Naive B cell (primary cell): ENCODE results near the gene PNMA8B. TPM values are rescaled to one million over a fixed set of nuclear protein-coding genes. Genes with fewer than 3 reads are reported as not detected.
A peak's percentile ranks its signal among the peaks of the same experiment; 100 is the strongest.

Experiments
- ATAC-seq, 2 donors: fragments of 150-1000 bp; cut with Tn5 transposase; 2 replicates each; pipeline ENCODE4 v1.10.0; 2021; ENCODE audit warnings: low read depth in 2 of 2, mild to moderate bottlenecking in 2 of 2, moderate library complexity in 2 of 2
- DNase-seq: peaks from one replicate; pipeline ENCODE4 v3.0.0; 2022
- H3K27ac Mint-ChIP-seq, 6 donors: one replicate each; pipeline ENCODE4 v1.8.0; 2020 to 2022; ENCODE audit warnings: mild to moderate bottlenecking in 6 of 6, mixed read lengths in 6 of 6, moderate library complexity in 5 of 6, inconsistent platforms in 2 of 6
- H3K27me3 Mint-ChIP-seq, 3 donors: one replicate each; pipeline ENCODE4 v1.8.0; 2021 to 2022; ENCODE audit warnings: mixed read lengths in 3 of 3, mild to moderate bottlenecking in 1 of 3
- H3K36me3 Mint-ChIP-seq, 2 donors: one replicate each; pipeline ENCODE4 v1.8.0; 2020 to 2022; ENCODE audit warnings: mixed read lengths in 2 of 2, inconsistent platforms in 1 of 2, mild to moderate bottlenecking in 1 of 2
- H3K4me1 Mint-ChIP-seq, 3 donors: one replicate each; pipeline ENCODE4 v1.8.0; 2020 to 2022; ENCODE audit warnings: mixed read lengths in 3 of 3, inconsistent platforms in 1 of 3, mild to moderate bottlenecking in 1 of 3, moderate library complexity in 1 of 3
- H3K4me3 Mint-ChIP-seq, 8 donors: one replicate each; pipeline ENCODE4 v1.8.0; 2020 to 2022; ENCODE audit warnings: mild to moderate bottlenecking in 8 of 8, mixed read lengths in 8 of 8, moderate library complexity in 8 of 8, inconsistent platforms in 2 of 8
- H3K9me3 Mint-ChIP-seq, 7 donors: one replicate each; pipeline ENCODE4 v1.8.0; 2020 to 2022; ENCODE audit warnings: mixed read lengths in 7 of 7, mild to moderate bottlenecking in 5 of 7, inconsistent platforms in 2 of 7, moderate library complexity in 1 of 7
- polyA plus RNA-seq, 6 donors: library from polyadenylated mRNA; unstranded; fragments of 300-500 nt; fragmentation: Illumina TruSeq; gene quantifications; one replicate each; pipeline ENCODE4 v1.2.3, GENCODE V29; 2021; ENCODE audit warnings: low read depth in 6 of 6

Gene PNMA8B
- polyA plus RNA-seq, 6 donors from 2014 or later = 0.05 to 1.3 (median 0.12) TPM; not detected in 2

DNA sequence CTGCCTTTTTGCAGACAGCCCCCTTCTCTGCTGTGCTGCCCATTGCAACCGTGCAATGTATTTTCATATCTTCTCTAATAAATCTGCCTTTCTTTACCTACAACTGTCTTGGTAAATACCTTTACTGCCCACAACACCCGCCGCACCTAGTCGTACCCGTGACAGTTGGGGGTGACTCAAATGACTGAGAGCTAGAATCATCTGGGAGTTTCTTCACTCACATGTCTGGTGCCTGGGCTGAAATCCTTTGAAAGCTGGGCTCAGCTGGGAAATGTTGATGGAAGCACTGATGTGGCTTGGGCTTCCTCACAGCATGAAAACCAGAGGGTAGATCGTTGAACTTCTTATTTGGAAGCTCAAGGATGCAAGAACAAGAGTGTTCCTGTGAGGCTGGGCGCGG lies 21.5 kb downstream of the PNMA8B start:
- Mint-ChIP-seq H3K4me1 (peaks cover 0 to 2% (median 0%) of the 10 kb centered on the region in 3 donors), H3K9me3 (peaks cover 0 to 4% (median 0%) of the 10 kb centered on the region in 7 donors), H3K4me3 (no peak overlapping the region), H3K27me3 (peaks cover 25 to 66% (median 41%) of the 10 kb centered on the region in 3 donors), H3K36me3 (peaks cover 0 to 7% of the 10 kb centered on the region in 2 donors), H3K27ac (no peak overlapping the region)
- ATAC-seq (no peak), DNase-seq (no peak)

DNA sequence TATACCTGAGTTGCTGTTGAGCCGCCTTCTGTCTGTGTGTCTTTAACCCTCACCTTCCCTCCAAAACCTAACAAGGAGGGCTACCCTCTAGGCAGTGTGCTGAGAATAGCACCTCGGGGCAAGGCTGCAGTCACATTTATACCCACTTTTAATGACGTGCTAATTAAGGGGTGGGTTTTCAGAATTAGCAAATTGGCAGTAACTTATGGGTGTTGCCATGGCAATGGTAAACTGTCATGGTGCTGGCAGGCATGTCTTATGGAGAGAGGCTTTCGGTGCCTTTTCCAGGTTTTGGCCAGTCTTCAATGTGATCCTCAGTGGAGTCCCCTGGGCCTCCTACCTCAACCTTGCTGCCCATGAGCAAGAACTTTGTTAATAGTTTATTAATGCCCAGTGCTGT lies 23.1 kb downstream of the PNMA8B start:
- H3K27me3 Mint-ChIP-seq = peaks cover 21 to 58% (median 48%) of the 10 kb centered on the region in 3 donors
- peaks cover 0 to 7% of the 10 kb centered on the region in 2 donors for H3K36me3 Mint-ChIP-seq
- no peak overlapping the region for H3K27ac Mint-ChIP-seq
- DNase-seq (no peak), ATAC-seq (no peak)
- H3K4me3 Mint-ChIP-seq = peak overlapping the region in 2 of 8 donors; percentile 5 to 40
- H3K4me1 Mint-ChIP-seq = no peaks in the 10 kb centered on the region
- peaks cover 0 to 4% (median 0%) of the 10 kb centered on the region in 7 donors for H3K9me3 Mint-ChIP-seq

DNA sequence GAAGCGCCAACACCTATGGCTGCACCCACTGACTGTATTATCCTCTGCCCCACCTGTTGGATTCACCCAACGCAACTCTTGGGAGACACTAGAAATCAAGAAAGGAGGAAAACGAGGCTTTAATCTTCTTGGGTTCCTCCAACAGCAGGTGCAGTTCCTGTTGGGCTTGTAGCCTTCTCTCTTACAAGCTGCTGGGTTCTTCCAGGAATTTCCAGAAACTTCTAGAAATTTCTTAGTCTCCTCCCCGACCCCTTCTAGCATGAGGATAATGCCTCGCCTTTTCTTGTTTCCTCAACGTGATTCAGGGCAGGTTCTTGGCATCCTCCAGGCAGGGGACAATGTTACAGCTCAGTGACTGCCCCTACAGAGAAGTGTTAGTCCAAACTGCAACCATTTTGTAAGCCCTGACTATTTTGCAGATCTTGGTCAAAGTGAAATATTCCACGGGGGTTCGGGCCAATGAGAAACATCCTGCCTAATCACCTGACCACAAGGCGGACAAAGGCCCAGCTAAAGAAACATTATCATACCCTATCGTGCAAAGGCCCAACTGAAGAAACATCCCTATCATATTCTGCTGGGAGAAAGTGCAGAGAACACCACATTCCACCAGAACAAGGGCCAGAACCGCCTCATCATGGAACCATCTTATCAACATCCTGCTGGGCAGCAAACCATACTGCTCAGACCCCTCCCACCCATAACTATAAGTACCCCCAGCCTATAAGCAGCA lies 23.7 kb downstream of the PNMA8B start:
- Mint-ChIP-seq H3K27ac (no peak overlapping the region), H3K36me3 (peaks cover 0 to 7% of the 10 kb centered on the region in 2 donors), H3K9me3 (peaks cover 0 to 4% (median 0%) of the 10 kb centered on the region in 7 donors), H3K27me3 (peaks cover 22 to 54% (median 48%) of the 10 kb centered on the region in 3 donors), H3K4me3 (peak overlapping the region in 2 of 8 donors; percentile 5 to 40), H3K4me1 (no peaks in the 10 kb centered on the region)
- DNase-seq (no peak), ATAC-seq (no peak)

DNA sequence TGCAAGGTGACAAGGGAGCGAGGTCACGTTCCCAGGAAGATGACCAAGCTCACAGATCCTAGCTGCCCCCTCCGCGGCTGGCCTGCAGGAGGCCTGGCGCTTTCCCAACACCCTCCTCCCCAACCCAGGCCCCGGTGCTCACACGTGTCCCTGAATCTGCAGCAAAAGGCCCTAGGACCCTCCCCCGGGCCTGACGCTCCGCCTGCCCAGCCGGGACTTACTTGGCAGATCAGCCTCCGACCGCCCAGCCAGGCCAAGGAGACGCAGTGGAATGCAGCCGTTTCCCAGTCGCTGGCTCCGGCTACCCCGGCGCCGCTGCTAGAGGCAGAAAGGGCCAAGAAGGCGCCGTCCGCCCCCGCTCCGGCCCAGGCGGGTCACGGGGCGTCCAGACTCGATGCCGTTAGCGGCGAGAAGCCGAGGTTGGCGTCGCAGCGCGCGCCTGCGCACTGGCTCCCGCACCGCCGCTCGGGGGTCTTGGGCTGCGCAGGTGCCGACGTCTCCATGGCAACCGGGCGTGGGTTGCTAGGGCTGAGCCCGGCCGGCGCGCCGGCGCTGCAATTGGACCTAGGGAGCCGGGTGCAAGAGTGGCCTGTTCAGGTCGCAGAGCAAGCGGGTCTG lies 24.4 kb downstream of the PNMA8B start, which contains the start of gene PNMA8A:
Gene PNMA8A (minus strand): TSS at position 448 of the 618 bp plus-strand sequence. CDS start 528 bp downstream, outside the sequence.
- peaks cover 30 to 53% (median 48%) of the 10 kb centered on the region in 3 donors for H3K27me3 Mint-ChIP-seq
- no peak for ATAC-seq
- no peak within 1 kb of the TSS for H3K27ac Mint-ChIP-seq
- DNase-seq = no peak
- no peaks in the 10 kb centered on the region for H3K4me1 Mint-ChIP-seq
- H3K36me3 Mint-ChIP-seq = peaks cover 0 to 7% of the 10 kb centered on the region in 2 donors
- H3K9me3 Mint-ChIP-seq = peaks cover 0 to 4% (median 0%) of the 10 kb centered on the region in 7 donors
- H3K4me3 Mint-ChIP-seq = peak within 1 kb of the TSS in 2 of 8 donors; percentile 5 to 40

DNA sequence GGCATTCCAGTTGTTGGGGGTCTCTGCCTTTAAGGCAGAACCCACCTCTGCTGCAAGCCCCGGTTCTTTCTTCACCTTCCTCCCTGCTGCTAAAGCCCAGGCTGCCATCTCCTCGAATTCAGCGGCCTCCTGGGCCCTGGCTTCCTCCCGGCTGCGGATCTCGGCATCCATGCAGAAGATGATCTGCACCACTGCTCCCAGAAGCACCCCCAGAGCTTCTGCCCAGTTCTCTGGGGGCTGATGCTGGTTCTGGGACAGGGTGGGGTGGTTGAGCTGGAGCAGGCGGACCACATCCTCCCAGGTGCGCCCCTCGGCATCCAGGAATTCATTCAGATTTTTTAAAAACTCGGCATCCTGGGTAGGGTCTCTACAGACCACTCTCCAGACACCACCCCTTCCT lies 25.3 kb downstream of the PNMA8B start:
- peaks cover 0 to 7% of the 10 kb centered on the region in 2 donors for H3K36me3 Mint-ChIP-seq
- no peak overlapping the region for H3K4me3 Mint-ChIP-seq
- no peak for ATAC-seq
- no peak overlapping the region for H3K27ac Mint-ChIP-seq
- H3K27me3 Mint-ChIP-seq = peaks cover 31 to 50% (median 48%) of the 10 kb centered on the region in 3 donors
- peaks cover 0 to 4% (median 0%) of the 10 kb centered on the region in 7 donors for H3K9me3 Mint-ChIP-seq
- no peaks in the 10 kb centered on the region for H3K4me1 Mint-ChIP-seq
- DNase-seq = no peak

DNA sequence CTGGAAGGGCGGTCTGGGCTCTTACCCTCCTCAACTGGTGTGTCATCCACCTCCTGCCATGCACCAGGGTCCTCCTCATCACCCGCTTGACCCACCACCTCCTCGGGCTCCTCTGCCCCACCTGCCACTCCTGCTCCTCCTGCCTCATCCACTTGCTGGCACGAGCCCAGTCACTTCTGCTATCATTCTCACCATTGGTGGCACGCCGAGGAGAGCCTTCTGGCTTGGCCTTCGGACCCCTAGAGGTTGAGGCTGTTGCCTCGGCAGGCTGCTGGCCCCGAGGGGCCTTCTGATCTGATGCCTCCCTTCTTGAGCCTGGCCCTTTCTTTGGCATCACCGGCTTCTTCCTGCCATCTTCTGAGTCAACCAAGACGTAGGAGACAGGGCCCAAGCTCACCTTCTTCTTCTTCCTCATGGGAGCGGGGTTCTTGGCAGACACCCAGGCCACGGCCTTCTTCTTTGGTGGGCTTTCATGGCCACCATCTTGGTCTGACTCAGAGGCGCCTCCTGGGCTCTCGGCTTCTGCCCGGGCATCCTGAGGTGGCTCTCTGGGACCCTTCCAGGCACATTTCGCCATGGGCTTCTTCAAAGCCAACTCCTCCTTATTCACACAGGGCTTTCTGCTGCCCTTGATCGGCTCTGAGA lies 26.0 kb downstream of the PNMA8B start:
- no peak for DNase-seq
- H3K27ac Mint-ChIP-seq = no peak overlapping the region
- no peak for ATAC-seq
- H3K4me1 Mint-ChIP-seq = no peaks in the 10 kb centered on the region
- H3K9me3 Mint-ChIP-seq = peaks cover 0 to 4% (median 0%) of the 10 kb centered on the region in 7 donors
- peaks cover 38 to 57% (median 51%) of the 10 kb centered on the region in 3 donors for H3K27me3 Mint-ChIP-seq
- H3K4me3 Mint-ChIP-seq = no peak overlapping the region
- peaks cover 0 to 7% of the 10 kb centered on the region in 2 donors for H3K36me3 Mint-ChIP-seq

DNA sequence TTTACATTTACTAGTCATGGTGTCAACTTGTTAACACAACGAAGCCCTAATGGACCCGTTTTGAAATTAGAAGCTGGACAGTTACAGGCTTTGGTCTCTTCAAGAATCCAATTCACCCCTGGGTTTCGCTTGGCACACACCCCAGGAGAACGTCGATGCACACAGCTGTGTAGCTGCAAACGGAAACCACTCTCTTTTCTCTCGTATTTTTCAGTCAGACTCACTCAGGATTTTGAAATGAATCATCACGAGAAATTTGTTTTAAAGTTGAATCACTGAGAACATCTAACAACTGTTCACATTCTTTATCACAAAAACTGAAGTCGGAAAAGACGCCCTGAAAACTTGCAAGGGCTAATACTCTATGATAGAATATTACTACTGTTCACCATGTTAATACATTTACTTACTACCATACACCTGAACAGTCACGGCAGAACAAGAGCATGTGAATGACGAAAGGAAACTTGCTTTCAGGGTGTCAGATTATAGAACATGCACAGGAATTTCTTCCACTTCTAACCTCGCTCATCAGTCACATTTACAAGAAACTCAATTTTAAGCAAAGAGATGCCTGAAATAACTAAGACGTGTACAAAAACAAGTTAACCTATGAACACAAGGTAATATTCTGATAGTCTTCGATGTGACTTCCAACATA lies 29.0 kb downstream of the PNMA8B start:
- no peak overlapping the region for H3K4me3 Mint-ChIP-seq

DNA sequence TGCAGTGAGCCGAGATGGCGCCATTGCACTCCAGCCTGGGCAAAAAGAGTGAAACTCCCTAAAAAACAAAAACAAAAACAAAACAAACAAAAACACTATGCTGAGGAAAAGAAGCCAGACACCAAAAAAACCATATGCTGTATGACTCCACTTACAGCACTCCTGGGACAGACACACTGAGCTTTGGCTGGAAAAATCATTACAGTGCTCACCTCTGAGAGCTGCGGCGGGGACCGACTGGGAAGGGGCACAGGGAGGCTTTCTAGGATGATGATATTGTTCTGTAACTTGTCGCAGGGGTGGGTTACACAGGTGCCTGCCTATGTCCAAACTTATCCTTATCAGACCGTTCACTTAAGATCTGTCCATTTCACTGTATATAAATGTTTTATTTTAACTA lies 32.2 kb downstream of the PNMA8B start:
- DNase-seq (no peak), ATAC-seq (no peak)
- H3K4me1 Mint-ChIP-seq = no peaks in the 10 kb centered on the region
- H3K4me3 Mint-ChIP-seq = no peak overlapping the region
- no peaks in the 10 kb centered on the region for H3K36me3 Mint-ChIP-seq
- H3K9me3 Mint-ChIP-seq = peaks cover 0 to 2% (median 0%) of the 10 kb centered on the region in 7 donors
- no peak overlapping the region for H3K27ac Mint-ChIP-seq
- peaks cover 11 to 28% (median 14%) of the 10 kb centered on the region in 3 donors for H3K27me3 Mint-ChIP-seq

More for the DNA sequence above, 29.0 kb downstream of the PNMA8B start:
- Mint-ChIP-seq H3K27me3 (peaks cover 24 to 31% (median 29%) of the 10 kb centered on the region in 3 donors), H3K9me3 (peaks cover 0 to 2% (median 0%) of the 10 kb centered on the region in 7 donors), H3K4me1 (no peaks in the 10 kb centered on the region), H3K27ac (no peak overlapping the region), H3K36me3 (peaks cover 0 to 7% of the 10 kb centered on the region in 2 donors)
- DNase-seq (no peak), ATAC-seq (no peak)

DNA sequence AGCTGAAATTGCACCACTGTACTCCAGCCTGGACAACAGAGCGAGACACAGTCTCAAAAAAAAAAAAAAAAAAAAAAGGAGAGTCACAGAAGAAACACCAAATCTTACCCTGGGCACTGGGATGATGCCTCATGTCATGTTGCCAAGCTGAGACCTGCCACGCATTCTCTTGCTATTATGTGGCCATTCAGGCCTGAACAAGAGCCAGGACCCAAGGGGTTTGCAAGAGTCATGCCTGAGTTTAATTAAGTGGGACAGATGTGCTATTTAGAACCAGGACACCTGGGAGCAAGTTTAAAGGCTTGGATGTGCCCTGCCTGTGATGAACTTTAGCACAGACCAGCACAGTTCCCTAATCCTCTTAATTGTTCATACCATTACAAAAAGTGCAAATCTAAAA lies 34.1 kb downstream of the PNMA8B start:
- ATAC-seq (no peak), DNase-seq (no peak)
- Mint-ChIP-seq H3K4me1 (no peaks in the 10 kb centered on the region), H3K9me3 (peaks cover 0 to 2% (median 0%) of the 10 kb centered on the region in 7 donors), H3K27ac (no peak overlapping the region), H3K36me3 (no peaks in the 10 kb centered on the region), H3K27me3 (peaks cover 22% of the 10 kb centered on the region in 3 donors), H3K4me3 (no peak overlapping the region)

DNA sequence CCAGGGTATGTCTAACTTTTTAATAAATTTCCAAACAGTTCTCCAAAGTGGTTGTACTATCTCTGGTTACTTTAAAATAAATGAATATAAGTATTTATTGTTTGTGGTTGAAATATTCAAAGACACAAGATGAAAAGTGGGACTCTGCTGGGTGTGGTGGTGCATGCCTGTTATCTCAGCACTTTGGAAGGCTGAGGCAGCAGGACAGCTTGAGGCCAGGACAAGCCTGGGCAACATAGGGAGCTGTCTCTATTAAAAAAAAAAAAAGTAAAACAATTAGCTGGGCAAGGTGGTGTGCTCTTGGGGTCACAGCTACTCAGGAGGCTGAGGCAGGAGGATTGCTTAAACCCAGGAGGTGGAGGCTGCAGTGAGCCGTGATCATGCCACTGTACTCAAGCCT lies 34.7 kb downstream of the PNMA8B start:
- peaks cover 0 to 2% (median 0%) of the 10 kb centered on the region in 7 donors for H3K9me3 Mint-ChIP-seq
- no peak overlapping the region for H3K27ac Mint-ChIP-seq
- no peaks in the 10 kb centered on the region for H3K36me3 Mint-ChIP-seq
- ATAC-seq = no peak
- DNase-seq = no peak
- H3K4me1 Mint-ChIP-seq = no peaks in the 10 kb centered on the region
- peaks cover 22 to 24% (median 22%) of the 10 kb centered on the region in 3 donors for H3K27me3 Mint-ChIP-seq
- no peak overlapping the region for H3K4me3 Mint-ChIP-seq

DNA sequence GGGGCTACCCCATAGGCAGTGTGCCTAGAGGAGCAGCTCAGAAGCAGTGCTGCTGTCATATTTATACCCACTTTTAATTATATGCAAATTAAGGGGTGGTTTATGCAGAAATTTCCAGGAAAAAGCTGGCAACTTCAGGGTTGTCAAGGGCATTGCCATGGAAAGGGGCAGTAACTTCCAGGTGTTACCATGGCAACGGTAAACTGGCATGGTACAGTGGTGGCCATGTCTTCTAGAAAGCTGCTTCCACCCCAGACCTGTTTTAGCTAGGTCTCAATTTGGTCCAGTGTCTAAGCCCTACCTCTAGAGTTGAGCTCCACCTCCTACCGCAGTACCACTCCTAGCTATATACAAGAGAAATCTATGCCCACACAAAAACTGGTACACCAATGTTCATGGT lies 35.6 kb downstream of the PNMA8B start:
- Mint-ChIP-seq H3K9me3 (no peaks in the 10 kb centered on the region), H3K4me3 (no peak overlapping the region), H3K27ac (no peak overlapping the region), H3K27me3 (peaks cover 20 to 23% (median 22%) of the 10 kb centered on the region in 3 donors), H3K36me3 (no peaks in the 10 kb centered on the region), H3K4me1 (no peaks in the 10 kb centered on the region)
- DNase-seq = no peak
- no peak for ATAC-seq

DNA sequence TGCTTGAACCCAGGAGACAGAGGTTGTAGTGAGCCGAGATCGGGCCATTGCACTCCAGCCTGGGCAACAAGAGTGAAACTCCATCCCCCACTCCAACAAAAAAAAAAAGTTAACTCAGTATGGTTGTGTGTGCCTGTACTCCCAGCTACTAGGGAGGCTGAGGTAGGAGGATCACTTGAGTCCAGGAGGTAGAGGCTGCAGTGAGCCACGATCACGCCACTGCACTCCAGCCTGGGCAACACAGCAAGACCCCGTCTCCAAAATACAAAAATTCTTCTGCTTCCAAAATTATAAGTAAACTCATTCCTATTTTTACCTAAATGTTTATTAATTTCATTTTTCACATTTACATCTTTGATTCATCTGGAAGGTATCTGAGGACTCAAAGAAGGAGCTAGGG lies 38.7 kb downstream of the PNMA8B start:
- H3K4me3 Mint-ChIP-seq = no peak overlapping the region
- H3K4me1 Mint-ChIP-seq = no peaks in the 10 kb centered on the region
- no peaks in the 10 kb centered on the region for H3K36me3 Mint-ChIP-seq
- no peaks in the 10 kb centered on the region for H3K9me3 Mint-ChIP-seq
- peaks cover 14 to 25% (median 17%) of the 10 kb centered on the region in 3 donors for H3K27me3 Mint-ChIP-seq
- ATAC-seq (no peak), DNase-seq (no peak)
- H3K27ac Mint-ChIP-seq = no peak overlapping the region

DNA sequence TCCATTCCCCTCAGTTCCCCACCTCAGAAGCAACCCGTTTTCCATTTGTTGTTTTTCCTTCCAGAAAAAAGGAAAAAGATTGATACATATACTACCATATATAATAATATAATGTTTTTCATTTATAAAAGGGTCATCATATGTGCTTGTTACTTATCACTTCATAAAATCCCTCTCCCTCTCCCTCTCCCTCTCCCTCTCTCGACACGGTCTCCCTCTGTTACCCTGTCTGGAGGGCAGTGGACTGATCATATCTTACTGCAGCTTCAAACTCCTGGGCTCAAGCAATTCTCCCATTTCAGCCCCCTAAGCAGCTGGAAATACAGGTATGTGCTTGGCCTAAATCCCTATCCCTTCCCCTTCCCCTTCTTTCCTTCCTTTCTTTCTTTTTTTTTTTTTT lies 41.4 kb downstream of the PNMA8B start:
- H3K27ac Mint-ChIP-seq = no peak overlapping the region
- DNase-seq = no peak
- H3K27me3 Mint-ChIP-seq = peaks cover 22 to 35% (median 33%) of the 10 kb centered on the region in 3 donors
- H3K4me1 Mint-ChIP-seq = no peaks in the 10 kb centered on the region
- H3K9me3 Mint-ChIP-seq = peaks cover 0 to 11% (median 8%) of the 10 kb centered on the region in 7 donors
- peaks cover 0 to 6% of the 10 kb centered on the region in 2 donors for H3K36me3 Mint-ChIP-seq
- no peak for ATAC-seq
- H3K4me3 Mint-ChIP-seq = no peak overlapping the region
